ENCODE results near the gene POLR2A. TPM values are rescaled to one million over a fixed set of nuclear protein-coding genes. Genes with fewer than 3 reads are reported as not detected.

The POLR2A gene
- total RNA-seq, 1 donor from 2014 or later, result 151 TPM

- H3K36me3 Mint-ChIP-seq (ENCODE audit: low read depth, unreplicated experiment), result peaks cover 14% of the 10 kb centered on the region
- H3K9me3 ChIP-seq (ENCODE audit: insufficient read depth, low read depth, low read length), result no peaks in the 10 kb centered on the region
- H3K27me3 ChIP-seq (ENCODE audit: insufficient read depth, low read length), result no peaks in the 10 kb centered on the region
- peaks cover 3% of the 10 kb centered on the region for H3K36me3 ChIP-seq (ENCODE audit: insufficient read depth, low read length)
- peaks cover 14% of the 10 kb centered on the region for H3K79me2 ChIP-seq (ENCODE audit: insufficient read depth, low read length)
- H3K9ac ChIP-seq (ENCODE audit: low read length), result no peak overlapping the region
- H3K4me3 ChIP-seq (ENCODE audit: insufficient read depth, low read depth, low read length), result no peak overlapping the region
- H2AFZ ChIP-seq (ENCODE audit: low read depth, low read length), result no peak overlapping the region
- H3K27ac Mint-ChIP-seq (ENCODE audit: unreplicated experiment), result no peak overlapping the region
- H3K9me3 Mint-ChIP-seq (ENCODE audit: unreplicated experiment), result no peaks in the 10 kb centered on the region
- peaks cover 7% of the 10 kb centered on the region for H3K4me1 ChIP-seq (ENCODE audit: insufficient read depth, low read length)
- DNase-seq (ENCODE audit: low read depth), result no peak
- H3K4me3 Mint-ChIP-seq (ENCODE audit: unreplicated experiment), result no peak overlapping the region
- no peaks in the 10 kb centered on the region for H3K27me3 Mint-ChIP-seq (ENCODE audit: low read depth, unreplicated experiment)
- H3K27ac ChIP-seq (ENCODE audit: low read depth, low read length), result no peak overlapping the region
- no peak for FAIRE-seq
- peaks cover 9% of the 10 kb centered on the region for H3K4me1 Mint-ChIP-seq (ENCODE audit: low read depth, unreplicated experiment)
- H3K4me2 ChIP-seq (ENCODE audit: low read length), result no peak overlapping the region
- TF ChIP-seq CTCF (IDR thresholded peaks at IDR 0.05; ENCODE audit: insufficient read depth, low read depth, low read length) (no peak), EZH2 (IDR thresholded peaks at IDR 0.05; ENCODE audit: insufficient read depth, low read length) (no peak)
- H4K20me1 ChIP-seq (ENCODE audit: insufficient read depth, low read length), result peaks cover 27% of the 10 kb centered on the region
Observed at GRCh38 chr17:7463372-7463846, 20.8 kb upstream of the POLR2A start.

- H3K4me3 Mint-ChIP-seq (ENCODE audit: unreplicated experiment), result no peak overlapping the region
- Histone ChIP-seq H4K20me1 (ENCODE audit: insufficient read depth, low read length) (peaks cover 33% of the 10 kb centered on the region), H3K9me3 (ENCODE audit: insufficient read depth, low read depth, low read length) (no peaks in the 10 kb centered on the region), H3K9ac (ENCODE audit: low read length) (no peak overlapping the region), H3K27ac (ENCODE audit: low read depth, low read length) (no peak overlapping the region), H3K27me3 (ENCODE audit: insufficient read depth, low read length) (no peaks in the 10 kb centered on the region), H3K79me2 (ENCODE audit: insufficient read depth, low read length) (peaks cover 20% of the 10 kb centered on the region), H3K4me1 (ENCODE audit: insufficient read depth, low read length) (peaks cover 7% of the 10 kb centered on the region), H2AFZ (ENCODE audit: low read depth, low read length) (no peak overlapping the region), H3K4me3 (ENCODE audit: insufficient read depth, low read depth, low read length) (no peak overlapping the region), H3K36me3 (ENCODE audit: insufficient read depth, low read length) (peaks cover 3% of the 10 kb centered on the region), H3K4me2 (ENCODE audit: low read length) (no peak overlapping the region)
- no peak for FAIRE-seq
- no peaks in the 10 kb centered on the region for H3K27me3 Mint-ChIP-seq (ENCODE audit: low read depth, unreplicated experiment)
- H3K4me1 Mint-ChIP-seq (ENCODE audit: low read depth, unreplicated experiment), result peaks cover 9% of the 10 kb centered on the region
- H3K27ac Mint-ChIP-seq (ENCODE audit: unreplicated experiment), result no peak overlapping the region
- no peak for DNase-seq (ENCODE audit: low read depth)
- H3K9me3 Mint-ChIP-seq (ENCODE audit: unreplicated experiment), result no peaks in the 10 kb centered on the region
- TF ChIP-seq EZH2 (IDR thresholded peaks at IDR 0.05; ENCODE audit: insufficient read depth, low read length) (no peak), CTCF (IDR thresholded peaks at IDR 0.05; ENCODE audit: insufficient read depth, low read depth, low read length) (no peak)
- H3K36me3 Mint-ChIP-seq (ENCODE audit: low read depth, unreplicated experiment), result peaks cover 14% of the 10 kb centered on the region
Observed at GRCh38 chr17:7464081-7464480, 20.1 kb upstream of the POLR2A start.

GRCh38 chr17:7465597-7466275, 18.4 kb upstream of the POLR2A start:
- no peak for FAIRE-seq
- DNase-seq (ENCODE audit: low read depth), result no peak
- no peak overlapping the region for H2AFZ ChIP-seq (ENCODE audit: low read depth, low read length)
- peaks cover 41% of the 10 kb centered on the region for H4K20me1 ChIP-seq (ENCODE audit: insufficient read depth, low read length)
- TF ChIP-seq EZH2 (IDR thresholded peaks at IDR 0.05; ENCODE audit: insufficient read depth, low read length) (no peak), CTCF (IDR thresholded peaks at IDR 0.05; ENCODE audit: insufficient read depth, low read depth, low read length) (no peak)
- H3K9ac ChIP-seq (ENCODE audit: low read length), result no peak overlapping the region
- Mint-ChIP-seq H3K4me1 (ENCODE audit: low read depth, unreplicated experiment) (peaks cover 9% of the 10 kb centered on the region), H3K4me3 (ENCODE audit: unreplicated experiment) (peak overlapping the region; percentile 20), H3K27me3 (ENCODE audit: low read depth, unreplicated experiment) (no peaks in the 10 kb centered on the region), H3K9me3 (ENCODE audit: unreplicated experiment) (no peaks in the 10 kb centered on the region), H3K27ac (ENCODE audit: unreplicated experiment) (no peak overlapping the region), H3K36me3 (ENCODE audit: low read depth, unreplicated experiment) (peaks cover 14% of the 10 kb centered on the region)
- no peak overlapping the region for H3K27ac ChIP-seq (ENCODE audit: low read depth, low read length)
- H3K27me3 ChIP-seq (ENCODE audit: insufficient read depth, low read length), result no peaks in the 10 kb centered on the region
- no peaks in the 10 kb centered on the region for H3K9me3 ChIP-seq (ENCODE audit: insufficient read depth, low read depth, low read length)
- peaks cover 36% of the 10 kb centered on the region for H3K79me2 ChIP-seq (ENCODE audit: insufficient read depth, low read length)
- H3K4me2 ChIP-seq (ENCODE audit: low read length), result no peak overlapping the region
- H3K4me1 ChIP-seq (ENCODE audit: insufficient read depth, low read length), result peaks cover 7% of the 10 kb centered on the region
- H3K36me3 ChIP-seq (ENCODE audit: insufficient read depth, low read length), result peaks cover 3% of the 10 kb centered on the region
- no peak overlapping the region for H3K4me3 ChIP-seq (ENCODE audit: insufficient read depth, low read depth, low read length)

Measured in astrocyte (in vitro differentiated cells and primary cell).